GM04504 (cell line): ENCODE measurements around the gene TAF1B.

Experiments used
- DNase-seq: peaks from one replicate; pipeline ENCODE4 v3.0.0-alpha.2; 2012; ENCODE audit warnings: low read depth

The TAF1B gene

GRCh38 chr2:9967053-9967775 lies 123.9 kb downstream of the TAF1B start:
- no peak for DNase-seq

- DNase-seq: no peak
Measured at GRCh38 chr2:9968553-9969497, 125.6 kb downstream of the TAF1B start.

GRCh38 chr2:9970200-9971044 lies 127.1 kb downstream of the TAF1B start:
- no peak for DNase-seq

DNA sequence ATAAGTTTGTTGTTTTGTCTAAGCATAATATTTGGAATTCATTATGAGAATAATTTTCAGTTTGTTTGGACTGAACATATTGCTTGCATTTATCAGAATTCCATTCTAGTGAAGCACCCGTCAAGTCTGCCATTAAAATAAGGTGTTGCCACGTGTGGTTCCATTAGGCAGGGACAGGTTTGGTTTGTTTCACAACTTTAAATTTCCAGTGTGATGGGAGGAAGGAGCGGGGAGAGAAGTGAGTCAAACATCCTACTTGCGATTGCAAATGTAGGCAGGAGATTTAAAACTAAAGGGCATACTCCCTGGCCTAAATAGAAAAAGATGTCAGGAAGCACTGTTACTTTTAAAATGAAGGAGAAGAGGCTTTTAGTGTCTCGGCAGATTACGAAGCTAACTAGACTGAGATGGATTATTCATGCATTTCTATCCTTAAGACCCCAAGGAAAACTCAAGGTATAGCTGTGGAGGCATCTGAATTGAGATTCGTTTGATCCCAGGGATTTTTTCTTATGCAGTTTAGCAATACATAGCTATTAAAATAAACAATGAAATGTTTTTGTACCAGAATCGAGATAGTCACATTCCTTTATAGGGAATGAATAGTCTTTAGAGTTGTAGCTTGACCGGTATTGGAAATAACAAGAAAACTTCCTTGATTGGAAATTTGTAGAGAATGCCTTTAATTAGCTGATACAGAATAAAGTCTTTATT lies 128.0 kb downstream of the TAF1B start:
- DNase-seq: no peak

- DNase-seq: no peak
Measured at GRCh38 chr2:9971890-9972289, 128.6 kb downstream of the TAF1B start.

GRCh38 chr2:9972621-9973479 lies 129.6 kb downstream of the TAF1B start:
- DNase-seq: no peak

- DNase-seq: no peak
Measured at GRCh38 chr2:9973690-9974089, 130.4 kb downstream of the TAF1B start.

- no peak for DNase-seq
Measured at GRCh38 chr2:9974343-9974742, 131.1 kb downstream of the TAF1B start.

DNA sequence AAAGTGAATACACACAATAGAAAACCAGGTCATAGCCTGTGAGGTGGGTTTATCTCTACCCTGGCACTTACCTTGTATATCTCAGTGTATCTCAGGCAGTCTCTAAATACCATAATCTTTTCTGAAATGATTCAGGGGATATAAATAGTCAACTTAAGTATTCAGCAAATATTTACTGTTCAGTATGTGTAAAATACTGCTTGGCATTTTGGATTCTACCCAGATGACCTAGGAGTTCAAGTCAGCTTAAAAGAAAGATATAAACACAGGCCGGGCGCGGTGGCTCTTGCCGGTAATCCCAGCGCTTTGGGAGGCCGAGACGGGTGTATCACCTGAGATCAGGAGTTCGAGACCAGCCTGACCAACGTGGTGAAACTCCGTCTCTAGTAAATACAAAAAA lies 132.1 kb downstream of the TAF1B start:
- no peak for DNase-seq

GRCh38 chr2:9975805-9976447 lies 132.7 kb downstream of the TAF1B start:
- DNase-seq: peak; percentile 87

GRCh38 chr2:9979977-9980376 lies 136.7 kb downstream of the TAF1B start:
- no peak for DNase-seq

DNA sequence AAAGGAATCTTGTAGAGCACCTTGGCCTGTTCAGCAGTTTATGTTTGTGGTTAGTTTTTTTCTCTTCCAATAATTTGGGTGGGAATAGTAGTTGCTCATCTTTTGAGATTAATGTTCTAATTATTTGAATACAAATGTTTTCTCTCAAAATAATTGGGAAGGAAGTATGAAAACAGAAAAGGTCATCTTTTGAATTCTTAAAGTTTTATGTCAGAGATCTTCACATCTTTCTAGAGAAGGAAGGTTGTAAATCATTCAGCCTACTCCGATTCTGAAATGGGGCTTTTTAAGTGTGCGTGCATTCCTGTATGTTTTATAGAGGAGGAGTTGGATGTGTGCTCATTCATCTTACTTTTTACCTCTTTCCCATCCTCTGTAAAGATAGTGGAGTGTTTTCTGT lies 137.2 kb downstream of the TAF1B start:
- DNase-seq: no peak

GRCh38 chr2:9981655-9982054 lies 138.4 kb downstream of the TAF1B start:
- no peak for DNase-seq

DNA sequence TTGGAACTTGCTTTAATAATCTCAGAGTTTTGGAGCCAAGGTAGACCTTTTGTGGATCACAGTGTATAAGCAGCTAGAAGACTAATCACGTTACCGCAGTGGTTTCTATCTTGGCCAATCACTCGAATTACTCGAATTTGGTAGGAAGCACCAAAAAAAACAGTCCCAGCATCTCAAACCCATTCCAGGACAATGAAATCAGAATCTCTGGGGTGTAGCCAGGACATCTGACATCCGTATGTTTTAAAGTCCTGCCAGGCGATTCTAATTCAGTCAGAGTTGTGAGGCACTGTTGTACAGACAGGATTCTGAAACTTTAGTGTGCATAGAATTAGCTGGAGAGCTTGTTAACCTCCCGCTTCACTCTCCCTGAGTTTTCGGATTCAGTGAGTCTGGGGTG lies 139.0 kb downstream of the TAF1B start:
- DNase-seq: peak; percentile 90

DNA sequence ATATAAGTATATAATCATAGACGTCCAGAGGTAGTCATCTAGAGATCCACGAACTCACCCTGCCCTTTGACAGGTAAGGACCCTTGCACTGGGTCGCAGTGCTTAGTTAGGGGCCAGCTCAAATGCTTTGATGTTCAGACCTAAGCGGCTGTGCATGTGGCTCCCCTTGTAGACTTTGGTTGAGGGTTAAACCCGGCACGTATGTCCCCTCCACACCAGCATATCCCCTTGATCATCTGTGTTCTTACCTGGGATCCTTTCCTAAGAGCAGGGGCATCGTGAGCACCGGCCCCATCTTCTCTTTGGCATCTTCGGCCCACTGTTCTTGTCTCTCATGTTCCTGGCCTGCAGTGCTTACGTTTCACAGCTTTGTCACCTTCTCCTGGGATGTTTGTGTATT lies 139.6 kb downstream of the TAF1B start:
- no peak for DNase-seq

- no peak for DNase-seq
Measured at GRCh38 chr2:9983401-9984216, 140.3 kb downstream of the TAF1B start.
